Neural cell (in vitro differentiated cells): ENCODE results near the gene SFR1. TPM values are rescaled to one million over a fixed set of nuclear protein-coding genes. Genes with fewer than 3 reads are reported as not detected.

Source experiments
- H2AFZ ChIP-seq: fragments of 200-600, 300-800 bp; sonication (generic), shearing (Covaris generic); 2 replicates; pipeline ENCODE4 v1.6.0; 2014; ENCODE audit warnings: low read depth, mild to moderate bottlenecking, antibody characterized with exemption, low read length, moderate library complexity
- H3F3A ChIP-seq: fragments of 200-600 bp; shearing (Covaris generic); 2 replicates; pipeline ENCODE4 v1.6.1; 2016; ENCODE audit warnings: mild to moderate bottlenecking, moderate library complexity, mixed read lengths, antibody characterized with exemption, low read length; ENCODE audit not compliant: insufficient read depth, poor library complexity, severe bottlenecking
- H3K27ac ChIP-seq: fragments of 200-600, 300-800 bp; sonication (generic), shearing (Covaris generic); 2 replicates; pipeline ENCODE4 v1.5.1; 2014; ENCODE audit warnings: mild to moderate bottlenecking, low read length, moderate library complexity
- H3K27me3 ChIP-seq: fragments of 300-800, 200-600 bp; sonication (generic), shearing (Covaris generic); 2 replicates; pipeline ENCODE4 v1.6.0; 2014; ENCODE audit warnings: mild to moderate bottlenecking, low read depth, low read length, moderate library complexity; ENCODE audit not compliant: insufficient read depth
- H3K36me3 ChIP-seq: fragments of 300-800, 200-600 bp; sonication (generic), shearing (Covaris generic); 2 replicates; pipeline ENCODE4 v1.5.1; 2014; ENCODE audit warnings: mild to moderate bottlenecking, antibody characterized with exemption, low read length, moderate library complexity; ENCODE audit not compliant: insufficient read depth
- H3K4me2 ChIP-seq: fragments of 300-800, 200-600 bp; sonication (generic), shearing (Covaris generic); 2 replicates; pipeline ENCODE4 v1.6.0; 2014; ENCODE audit warnings: mild to moderate bottlenecking, low read length
- H3K4me3 ChIP-seq: fragments of 300-800, 200-600 bp; sonication (generic), shearing (Covaris generic); 2 replicates; pipeline ENCODE4 v1.5.1; 2014; ENCODE audit warnings: mild to moderate bottlenecking, low read length, moderate library complexity
- H3K79me2 ChIP-seq: fragments of 200-600 bp; shearing (Covaris generic); replicated peaks from 2 replicates; pipeline ENCODE4 v1.6.0; 2014; ENCODE audit warnings: mild to moderate bottlenecking, low read length, moderate library complexity; ENCODE audit not compliant: insufficient read depth
- H3K9ac ChIP-seq: fragments of 300-800, 200-600 bp; sonication (generic), shearing (Covaris generic); 2 replicates; pipeline ENCODE4 v1.6.1; 2016; ENCODE audit warnings: mild to moderate bottlenecking, low read length, mixed read lengths
- H3K9me2 ChIP-seq: fragments of 200-600 bp; shearing (Covaris generic); 2 replicates; pipeline ENCODE4 v1.6.1; 2016; ENCODE audit warnings: mild to moderate bottlenecking, low read length, mixed read lengths; ENCODE audit not compliant: insufficient read depth
- H3K9me3 ChIP-seq: fragments of 200-600, 300-800 bp; sonication (generic), shearing (Covaris generic); 2 replicates; pipeline ENCODE4 v1.6.1; 2016; ENCODE audit warnings: mild to moderate bottlenecking, mixed run types, low read length, moderate library complexity, mixed read lengths
- H4K20me1 ChIP-seq: fragments of 200-600 bp; shearing (Covaris generic); 2 replicates; pipeline ENCODE4 v1.6.1; 2016; ENCODE audit warnings: mild to moderate bottlenecking, mixed run types; ENCODE audit not compliant: insufficient read depth
- EP300 ChIP-seq: fragments of 450-650 bp; conservative IDR thresholded peaks from 2 replicates; pipeline ENCODE4 v1.6.1; 2014; ENCODE audit warnings: antibody characterized with exemption, mild to moderate bottlenecking, moderate library complexity; ENCODE audit not compliant: poor library complexity, severe bottlenecking
- EZH2 ChIP-seq: fragments of 200-600, 300-800 bp; shearing (Covaris generic), sonication (generic); IDR thresholded peaks from 2 replicates; pipeline ENCODE4 v1.6.1; 2014; ENCODE audit warnings: antibody characterized with exemption, low read length, borderline replicate concordance, mild to moderate bottlenecking; ENCODE audit not compliant: insufficient read depth, poor library complexity, severe bottlenecking
- MXI1 ChIP-seq: fragments of 450-650 bp; conservative IDR thresholded peaks from 2 replicates; pipeline ENCODE4 v1.6.1; 2014; ENCODE audit warnings: antibody characterized with exemption, mild to moderate bottlenecking; ENCODE audit not compliant: poor library complexity, severe bottlenecking
- POLR2AphosphoS5 ChIP-seq: IDR thresholded peaks from 2 replicates; pipeline ENCODE4 v1.6.1; 2012
- RAD21 ChIP-seq: fragments of 450-650 bp; conservative IDR thresholded peaks from 2 replicates; pipeline ENCODE4 v1.6.1; 2014; ENCODE audit warnings: antibody characterized with exemption, mild to moderate bottlenecking, moderate library complexity
- SMC3 ChIP-seq: fragments of 450-650 bp; conservative IDR thresholded peaks from 2 replicates; pipeline ENCODE4 v1.6.1; 2014; ENCODE audit warnings: antibody characterized with exemption, mild to moderate bottlenecking, moderate library complexity; ENCODE audit not compliant: poor library complexity
- TAF1 ChIP-seq: IDR thresholded peaks from 2 replicates; pipeline ENCODE4 v1.6.1; 2012; ENCODE audit warnings: low read depth
- polyA minus RNA-seq: library from RNA; depleted of rRNA, polyadenylated mRNA; stranded (reverse); fragments of >200 nt; gene quantifications from 2 replicates; pipeline ENCODE4 v1.2.3, GENCODE V29; 2014
- polyA plus RNA-seq: library from polyadenylated mRNA; depleted of rRNA; stranded (reverse); fragments of >200 nt; gene quantifications from 2 replicates; pipeline ENCODE4 v1.2.3, GENCODE V29; 2014
- TF ChIP-seq, protein P1 (sequence below): fragments of 450-650 bp; IDR thresholded peaks from 2 replicates; pipeline ENCODE4 v1.5.1; 2014; ENCODE audit warnings: antibody characterized with exemption, mild to moderate bottlenecking, moderate library complexity; ENCODE audit not compliant: poor library complexity, severe bottlenecking
- TF ChIP-seq, protein P2 (sequence below): IDR thresholded peaks from 2 replicates; pipeline ENCODE4 v1.6.1; 2012; ENCODE audit warnings: borderline replicate concordance

Gene SFR1, protein sequence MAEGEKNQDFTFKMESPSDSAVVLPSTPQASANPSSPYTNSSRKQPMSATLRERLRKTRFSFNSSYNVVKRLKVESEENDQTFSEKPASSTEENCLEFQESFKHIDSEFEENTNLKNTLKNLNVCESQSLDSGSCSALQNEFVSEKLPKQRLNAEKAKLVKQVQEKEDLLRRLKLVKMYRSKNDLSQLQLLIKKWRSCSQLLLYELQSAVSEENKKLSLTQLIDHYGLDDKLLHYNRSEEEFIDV
- polyA plus RNA-seq, result 2.3 and 5.0 TPM in 2 replicates
- 7.1 and 9.0 TPM in 2 replicates for polyA minus RNA-seq

DNA sequence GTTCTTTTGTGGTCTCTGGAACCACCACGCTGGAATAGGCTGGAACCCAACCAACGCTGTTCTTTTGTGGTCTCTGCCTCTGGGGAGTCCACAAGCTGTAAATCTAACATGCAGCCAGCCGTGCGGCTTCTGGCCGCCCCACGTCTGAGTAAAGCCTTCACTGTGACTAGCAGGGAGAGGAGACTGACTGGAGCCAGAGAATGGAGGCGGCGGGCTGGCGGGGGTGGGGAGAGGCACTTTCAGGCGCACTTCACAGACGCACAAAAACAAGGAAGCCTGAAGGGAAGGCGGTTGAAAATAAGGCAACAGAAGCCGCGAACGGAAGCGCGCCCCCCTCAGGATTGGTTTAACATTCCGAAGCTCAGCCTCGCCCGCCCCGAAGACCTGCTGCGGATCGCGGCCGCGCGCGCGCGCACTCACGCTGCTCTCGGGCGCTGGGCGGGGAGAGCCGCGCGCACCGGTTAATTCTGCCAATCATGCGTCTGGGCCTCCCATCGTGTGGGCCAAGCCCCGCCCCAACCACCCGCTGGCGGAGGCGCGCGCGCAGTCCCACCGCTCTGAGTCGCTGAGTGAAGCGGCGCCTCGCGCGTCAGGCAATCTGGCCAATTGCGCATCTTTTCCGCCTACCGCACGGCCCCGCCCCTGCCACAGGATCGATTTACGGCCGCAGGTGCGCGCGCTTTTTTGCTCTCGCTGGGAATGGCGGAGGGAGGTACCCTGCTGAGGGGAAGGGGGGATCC is at the start of gene SFR1:
Gene SFR1 (plus strand): TSS at position 687 of the 740 bp plus-strand sequence. CDS start 13 bp downstream, at position 700.
- Histone ChIP-seq H3K36me3 (no peaks in the 10 kb centered on the region), H3K27me3 (no peaks in the 10 kb centered on the region), H3K9me3 (no peaks in the 10 kb centered on the region), H3K79me2 (no peaks in the 10 kb centered on the region), H3F3A (no peaks in the 10 kb centered on the region), H3K27ac (peak within 1 kb of the TSS; percentile 88), H3K4me3 (peak within 1 kb of the TSS; percentile 73), H4K20me1 (no peaks in the 10 kb centered on the region), H3K4me2 (peak within 1 kb of the TSS; percentile 86), H2AFZ (peak within 1 kb of the TSS; percentile 90), H3K9me2 (no peaks in the 10 kb centered on the region), H3K9ac (peak within 1 kb of the TSS; percentile 81)
- TF ChIP-seq POLR2AphosphoS5 (peak; percentile 69), SMC3 (peak; percentile 81), MXI1 (no peak), EP300 (peak; percentile 42), TAF1 (peak; percentile 46), RAD21 (peak; percentile 73), EZH2 (no peak)
- TF ChIP-seq, protein P1, sequence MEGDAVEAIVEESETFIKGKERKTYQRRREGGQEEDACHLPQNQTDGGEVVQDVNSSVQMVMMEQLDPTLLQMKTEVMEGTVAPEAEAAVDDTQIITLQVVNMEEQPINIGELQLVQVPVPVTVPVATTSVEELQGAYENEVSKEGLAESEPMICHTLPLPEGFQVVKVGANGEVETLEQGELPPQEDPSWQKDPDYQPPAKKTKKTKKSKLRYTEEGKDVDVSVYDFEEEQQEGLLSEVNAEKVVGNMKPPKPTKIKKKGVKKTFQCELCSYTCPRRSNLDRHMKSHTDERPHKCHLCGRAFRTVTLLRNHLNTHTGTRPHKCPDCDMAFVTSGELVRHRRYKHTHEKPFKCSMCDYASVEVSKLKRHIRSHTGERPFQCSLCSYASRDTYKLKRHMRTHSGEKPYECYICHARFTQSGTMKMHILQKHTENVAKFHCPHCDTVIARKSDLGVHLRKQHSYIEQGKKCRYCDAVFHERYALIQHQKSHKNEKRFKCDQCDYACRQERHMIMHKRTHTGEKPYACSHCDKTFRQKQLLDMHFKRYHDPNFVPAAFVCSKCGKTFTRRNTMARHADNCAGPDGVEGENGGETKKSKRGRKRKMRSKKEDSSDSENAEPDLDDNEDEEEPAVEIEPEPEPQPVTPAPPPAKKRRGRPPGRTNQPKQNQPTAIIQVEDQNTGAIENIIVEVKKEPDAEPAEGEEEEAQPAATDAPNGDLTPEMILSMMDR, result peak; percentile 95
- TF ChIP-seq, protein P2, sequence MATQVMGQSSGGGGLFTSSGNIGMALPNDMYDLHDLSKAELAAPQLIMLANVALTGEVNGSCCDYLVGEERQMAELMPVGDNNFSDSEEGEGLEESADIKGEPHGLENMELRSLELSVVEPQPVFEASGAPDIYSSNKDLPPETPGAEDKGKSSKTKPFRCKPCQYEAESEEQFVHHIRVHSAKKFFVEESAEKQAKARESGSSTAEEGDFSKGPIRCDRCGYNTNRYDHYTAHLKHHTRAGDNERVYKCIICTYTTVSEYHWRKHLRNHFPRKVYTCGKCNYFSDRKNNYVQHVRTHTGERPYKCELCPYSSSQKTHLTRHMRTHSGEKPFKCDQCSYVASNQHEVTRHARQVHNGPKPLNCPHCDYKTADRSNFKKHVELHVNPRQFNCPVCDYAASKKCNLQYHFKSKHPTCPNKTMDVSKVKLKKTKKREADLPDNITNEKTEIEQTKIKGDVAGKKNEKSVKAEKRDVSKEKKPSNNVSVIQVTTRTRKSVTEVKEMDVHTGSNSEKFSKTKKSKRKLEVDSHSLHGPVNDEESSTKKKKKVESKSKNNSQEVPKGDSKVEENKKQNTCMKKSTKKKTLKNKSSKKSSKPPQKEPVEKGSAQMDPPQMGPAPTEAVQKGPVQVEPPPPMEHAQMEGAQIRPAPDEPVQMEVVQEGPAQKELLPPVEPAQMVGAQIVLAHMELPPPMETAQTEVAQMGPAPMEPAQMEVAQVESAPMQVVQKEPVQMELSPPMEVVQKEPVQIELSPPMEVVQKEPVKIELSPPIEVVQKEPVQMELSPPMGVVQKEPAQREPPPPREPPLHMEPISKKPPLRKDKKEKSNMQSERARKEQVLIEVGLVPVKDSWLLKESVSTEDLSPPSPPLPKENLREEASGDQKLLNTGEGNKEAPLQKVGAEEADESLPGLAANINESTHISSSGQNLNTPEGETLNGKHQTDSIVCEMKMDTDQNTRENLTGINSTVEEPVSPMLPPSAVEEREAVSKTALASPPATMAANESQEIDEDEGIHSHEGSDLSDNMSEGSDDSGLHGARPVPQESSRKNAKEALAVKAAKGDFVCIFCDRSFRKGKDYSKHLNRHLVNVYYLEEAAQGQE, result peak; percentile 66

DNA sequence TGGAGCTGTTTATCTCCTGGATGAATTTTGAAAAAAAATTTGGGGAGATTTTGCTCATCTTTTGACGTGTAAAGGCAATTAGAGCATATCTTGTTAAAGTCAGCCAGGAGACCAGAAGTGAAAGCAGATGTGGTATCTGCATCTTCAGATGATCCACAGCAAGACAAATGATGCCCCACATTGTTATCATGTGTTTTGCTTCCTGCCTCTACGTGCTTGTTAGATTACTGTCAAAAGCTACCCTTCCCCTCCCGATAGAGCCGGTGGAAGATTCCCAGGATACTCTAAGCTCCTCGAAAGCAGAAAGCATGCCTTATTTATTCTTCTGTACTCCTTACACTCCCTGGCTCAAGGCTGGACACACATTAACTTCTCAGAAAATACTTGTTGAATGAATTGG is 49.2 kb upstream of the SFR1 start:
- Histone ChIP-seq H3K27ac (no peak overlapping the region), H3K9ac (no peak overlapping the region), H3K9me3 (no peaks in the 10 kb centered on the region), H3K4me2 (no peak overlapping the region), H3K79me2 (no peaks in the 10 kb centered on the region), H2AFZ (no peak overlapping the region), H3K9me2 (no peaks in the 10 kb centered on the region), H3K36me3 (no peaks in the 10 kb centered on the region), H3K27me3 (no peaks in the 10 kb centered on the region), H3F3A (no peaks in the 10 kb centered on the region), H4K20me1 (no peaks in the 10 kb centered on the region), H3K4me3 (no peak overlapping the region)
- no peak for TF ChIP-seq POLR2AphosphoS5
- no peak for TF ChIP-seq MXI1
